RPMI7951 (cell line): Measurements from ENCODE around the gene WSB2. TPM values are rescaled to one million over a fixed set of nuclear protein-coding genes. Genes with fewer than 3 reads are reported as not detected.
A peak's percentile ranks its signal among the peaks of the same experiment; 100 is the strongest.

Experiments used
- DNase-seq: peaks from one replicate; pipeline ENCODE4 v3.0.0-alpha.2; 2012; ENCODE audit warnings: low read depth
- total RNA-seq: library from RNA; depleted of rRNA; stranded (reverse); fragments of >200 nt; shearing (Covaris generic); gene quantifications from 2 replicates; pipeline ENCODE4 v1.2.3, GENCODE V29; 2014; rRNA removed

Gene WSB2
- total RNA-seq, 1 experiment from 2014 or later = 67.8 TPM

- DNase-seq = peak; percentile 37
These were observed 66.2 kb downstream of the WSB2 start for GRCh38 chr12:117994551-117995438.

GRCh38 chr12:117986705-117987469 is 74.1 kb downstream of the WSB2 start:
- DNase-seq = peak; percentile 86

GRCh38 chr12:117985182-117985581 is 75.8 kb downstream of the WSB2 start:
- peak; percentile 14 for DNase-seq

Other genes with a start within 250 kb of the WSB2 start
- 0.24 and 0.98 TPM in 2 replicates for gene KSR2, start 92.2 kb downstream of the WSB2 start, total RNA-seq
- gene RFC5, start 44.5 kb downstream of the WSB2 start, total RNA-seq = 56.6 and 56.9 TPM in 2 replicates
- gene VSIG10, start 42.8 kb upstream of the WSB2 start, total RNA-seq = 15.6 and 18.3 TPM in 2 replicates
- gene PEBP1, start 74.9 kb upstream of the WSB2 start, total RNA-seq = 199 and 230 TPM in 2 replicates